ENCODE measurements around the gene C2orf80. TPM values are rescaled to one million over a fixed set of nuclear protein-coding genes. Genes with fewer than 3 reads are reported as not detected.
"Not testable (repeated sequence)": the region's sequence is repeated elsewhere in the genome, so short reads cannot be mapped to it uniquely, and the experiment has no call there.

Gene C2orf80
- polyA plus RNA-seq, 1 of the 3 experiments (the other 2 are of a cell fraction), result not detected

- Histone ChIP-seq H2AFZ (ENCODE audit: low read depth) (no peak overlapping the region), H3K4me2 (no peak overlapping the region), H3K9ac (no peak overlapping the region), H3K4me3 (ENCODE audit: low read depth in 2 of 2, low read length in 1 of 2) (no peak overlapping the region), H3K4me1 (ENCODE audit: control insufficient read depth in 1 of 2, insufficient read depth in 2 of 2, low read depth in 1 of 2, low read length in 1 of 2) (no peaks in the 10 kb centered on the region), H3K27me3 (ENCODE audit: insufficient read depth) (no peaks in the 10 kb centered on the region), H4K20me1 (ENCODE audit: insufficient read depth) (no peaks in the 10 kb centered on the region), H3K9me3 (no peaks in the 10 kb centered on the region), H3K36me3 (replicated peaks in 1 of 2; ENCODE audit: control insufficient read depth in 1 of 2, insufficient read depth in 2 of 2, low read length in 1 of 2) (no peaks in the 10 kb centered on the region), H3K79me2 (ENCODE audit: insufficient read depth) (no peaks in the 10 kb centered on the region), H3K27ac (ENCODE audit: low read depth in 2 of 2, low read length in 1 of 2) (no peak overlapping the region), H3F3A (replicated peaks; ENCODE audit: insufficient read depth) (no peaks in the 10 kb centered on the region), H3K9me2 (no peaks in the 10 kb centered on the region)
- WGBS (ENCODE audit: low lambda C conversion rate), result 93% methylated on average over 3 of the region's 3 CpGs
- TF ChIP-seq FOXM1 (IDR thresholded peaks at IDR 0.05; ENCODE audit: low read depth) (no peak), TEAD4 (IDR thresholded peaks at IDR 0.05; ENCODE audit: borderline replicate concordance, insufficient read depth) (no peak), ZBTB33 (IDR thresholded peaks at IDR 0.05; ENCODE audit: borderline replicate concordance, low read depth) (no peak), MEF2A (IDR thresholded peaks at IDR 0.05; ENCODE audit: borderline replicate concordance, low read depth) (no peak), RFX5 (IDR thresholded peaks at IDR 0.05; ENCODE audit: low read length) (no peak), POLR2AphosphoS5 (IDR thresholded peaks at IDR 0.05; ENCODE audit: low read depth, low read length) (no peak), CHD2 (IDR thresholded peaks at IDR 0.05; ENCODE audit: low read length, partially characterized antibody) (no peak), FOSL2 (IDR thresholded peaks at IDR 0.05; ENCODE audit: borderline replicate concordance, low read depth) (no peak), RXRA (IDR thresholded peaks at IDR 0.05; ENCODE audit: borderline replicate concordance, low read depth) (no peak), TCF12 (IDR thresholded peaks at IDR 0.05) (no peak), CTCF (IDR thresholded peaks at IDR 0.05) (no peak), USF2 (IDR thresholded peaks at IDR 0.05; ENCODE audit: borderline replicate concordance, low read depth, low read length) (no peak), ELF1 (IDR thresholded peaks at IDR 0.05) (no peak), REST (IDR thresholded peaks at IDR 0.05; ENCODE audit: low read depth, low read length) (no peak), GATA2 (CRISPR knock-in tag; IDR thresholded peaks at IDR 0.05) (no peak), EZH2phosphoT487 (IDR thresholded peaks at IDR 0.05; ENCODE audit: borderline replicate concordance, low read depth) (no peak), MXI1 (IDR thresholded peaks at IDR 0.05; ENCODE audit: low read depth, low read length) (no peak), GABPA (IDR thresholded peaks at IDR 0.05; ENCODE audit: low read depth) (no peak), NRF1 (IDR thresholded peaks at IDR 0.05; ENCODE audit: low read depth, low read length) (no peak)
- CTCF ChIA-PET, result interaction anchor here (0.6 to 1.6 kb wide), 2 partner anchors 56 to 57 kb away, joined by 3 to 6 read pairs; no protein-coding TSS in a partner anchor
- POLR2A ChIA-PET, result no interaction called here
- DNase-seq, result no peak
Measured at GRCh38 chr2:208118918-208119317, 70.9 kb downstream of the C2orf80 start.

GRCh38 chr2:208117390-208117789 lies 72.4 kb downstream of the C2orf80 start:
- H3K4me3 ChIP-seq (ENCODE audit: low read depth in 2 of 2, low read length in 1 of 2); H3K4me1 ChIP-seq (ENCODE audit: control insufficient read depth in 1 of 2, insufficient read depth in 2 of 2, low read depth in 1 of 2, low read length in 1 of 2); H2AFZ ChIP-seq (ENCODE audit: low read depth); H3K27ac ChIP-seq (ENCODE audit: low read depth in 2 of 2, low read length in 1 of 2); CTCF ChIA-PET; H3K27me3 ChIP-seq (ENCODE audit: insufficient read depth); H3K79me2 ChIP-seq (ENCODE audit: insufficient read depth); H3K4me2 ChIP-seq; POLR2A ChIA-PET; H3F3A ChIP-seq (replicated peaks; ENCODE audit: insufficient read depth); H4K20me1 ChIP-seq (ENCODE audit: insufficient read depth); DNase-seq; H3K9me2 ChIP-seq; H3K9ac ChIP-seq; H3K9me3 ChIP-seq; H3K36me3 ChIP-seq (replicated peaks in 1 of 2; ENCODE audit: control insufficient read depth in 1 of 2, insufficient read depth in 2 of 2, low read length in 1 of 2): not testable (repeated sequence)
- WGBS (ENCODE audit: low lambda C conversion rate), result 84% methylated on average over 11 of the region's 11 CpGs
